T-helper 1 cell (primary cell): ENCODE data around the gene SLC16A3.
A peak's percentile ranks its signal among the peaks of the same experiment; 100 is the strongest.

Source experiments
- DNase-seq, 5 donors: peaks; one replicate each; pipeline ENCODE4 v3.0.0-alpha.2; 2012 to 2020

Gene SLC16A3

DNA sequence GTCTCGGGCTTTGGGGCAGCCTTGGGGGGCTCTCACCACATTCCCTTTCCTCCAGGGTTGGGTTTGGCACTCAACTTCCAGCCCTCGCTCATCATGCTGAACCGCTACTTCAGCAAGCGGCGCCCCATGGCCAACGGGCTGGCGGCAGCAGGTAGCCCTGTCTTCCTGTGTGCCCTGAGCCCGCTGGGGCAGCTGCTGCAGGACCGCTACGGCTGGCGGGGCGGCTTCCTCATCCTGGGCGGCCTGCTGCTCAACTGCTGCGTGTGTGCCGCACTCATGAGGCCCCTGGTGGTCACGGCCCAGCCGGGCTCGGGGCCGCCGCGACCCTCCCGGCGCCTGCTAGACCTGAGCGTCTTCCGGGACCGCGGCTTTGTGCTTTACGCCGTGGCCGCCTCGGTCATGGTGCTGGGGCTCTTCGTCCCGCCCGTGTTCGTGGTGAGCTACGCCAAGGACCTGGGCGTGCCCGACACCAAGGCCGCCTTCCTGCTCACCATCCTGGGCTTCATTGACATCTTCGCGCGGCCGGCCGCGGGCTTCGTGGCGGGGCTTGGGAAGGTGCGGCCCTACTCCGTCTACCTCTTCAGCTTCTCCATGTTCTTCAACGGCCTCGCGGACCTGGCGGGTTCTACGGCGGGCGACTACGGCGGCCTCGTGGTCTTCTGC, 8.4 kb downstream of the SLC16A3 start:
- peak in 1 of 5 donors; percentile 7 for DNase-seq

DNA sequence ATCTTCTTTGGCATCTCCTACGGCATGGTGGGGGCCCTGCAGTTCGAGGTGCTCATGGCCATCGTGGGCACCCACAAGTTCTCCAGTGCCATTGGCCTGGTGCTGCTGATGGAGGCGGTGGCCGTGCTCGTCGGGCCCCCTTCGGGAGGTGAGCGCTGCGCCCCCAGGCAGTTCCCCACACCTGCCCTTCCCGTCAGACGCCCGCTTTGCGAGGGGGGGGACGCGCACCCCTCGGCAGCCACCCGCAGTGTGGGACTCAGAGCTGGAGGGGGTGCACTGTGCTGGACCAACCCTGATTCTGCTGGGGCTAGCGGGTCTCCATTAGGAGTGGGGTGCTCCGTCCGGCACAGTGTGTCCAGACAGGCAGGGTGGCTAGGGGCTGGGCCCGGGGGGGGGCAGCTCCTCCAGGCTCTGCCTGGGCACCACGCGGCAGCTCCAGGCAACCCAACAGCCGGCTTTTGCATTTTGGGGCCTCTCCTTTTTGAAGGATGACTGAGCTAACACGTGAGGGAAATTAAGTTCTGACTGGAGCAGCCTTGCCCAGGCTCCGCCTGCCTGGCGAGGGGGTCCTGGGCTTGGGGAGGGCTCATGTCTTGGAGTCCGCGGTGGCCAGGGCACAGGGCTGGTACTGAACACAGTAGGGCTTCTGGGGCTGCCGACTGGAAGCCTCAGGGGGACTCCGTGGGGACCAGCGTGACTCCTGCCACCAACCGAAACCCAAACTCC, 9.1 kb downstream of the SLC16A3 start:
- no peak for DNase-seq

DNA sequence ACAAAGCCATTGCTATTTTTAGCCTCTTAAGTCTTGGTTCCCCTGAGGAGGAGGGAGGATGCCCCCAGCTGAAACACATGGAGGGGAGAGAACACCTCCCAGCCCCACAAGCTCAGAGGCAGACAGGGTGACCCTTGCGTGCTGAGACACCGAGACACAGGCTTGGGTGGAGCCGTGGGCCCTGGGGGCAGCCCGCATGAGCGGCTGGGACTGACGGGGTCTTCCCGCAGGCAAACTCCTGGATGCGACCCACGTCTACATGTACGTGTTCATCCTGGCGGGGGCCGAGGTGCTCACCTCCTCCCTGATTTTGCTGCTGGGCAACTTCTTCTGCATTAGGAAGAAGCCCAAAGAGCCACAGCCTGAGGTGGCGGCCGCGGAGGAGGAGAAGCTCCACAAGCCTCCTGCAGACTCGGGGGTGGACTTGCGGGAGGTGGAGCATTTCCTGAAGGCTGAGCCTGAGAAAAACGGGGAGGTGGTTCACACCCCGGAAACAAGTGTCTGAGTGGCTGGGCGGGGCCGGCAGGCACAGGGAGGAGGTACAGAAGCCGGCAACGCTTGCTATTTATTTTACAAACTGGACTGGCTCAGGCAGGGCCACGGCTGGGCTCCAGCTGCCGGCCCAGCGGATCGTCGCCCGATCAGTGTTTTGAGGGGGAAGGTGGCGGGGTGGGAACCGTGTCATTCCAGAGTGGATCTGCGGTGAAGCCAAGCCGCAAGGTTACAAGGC, 9.8 kb downstream of the SLC16A3 start:
- peak; percentile 66 to 82 (median 70) for DNase-seq

DNA sequence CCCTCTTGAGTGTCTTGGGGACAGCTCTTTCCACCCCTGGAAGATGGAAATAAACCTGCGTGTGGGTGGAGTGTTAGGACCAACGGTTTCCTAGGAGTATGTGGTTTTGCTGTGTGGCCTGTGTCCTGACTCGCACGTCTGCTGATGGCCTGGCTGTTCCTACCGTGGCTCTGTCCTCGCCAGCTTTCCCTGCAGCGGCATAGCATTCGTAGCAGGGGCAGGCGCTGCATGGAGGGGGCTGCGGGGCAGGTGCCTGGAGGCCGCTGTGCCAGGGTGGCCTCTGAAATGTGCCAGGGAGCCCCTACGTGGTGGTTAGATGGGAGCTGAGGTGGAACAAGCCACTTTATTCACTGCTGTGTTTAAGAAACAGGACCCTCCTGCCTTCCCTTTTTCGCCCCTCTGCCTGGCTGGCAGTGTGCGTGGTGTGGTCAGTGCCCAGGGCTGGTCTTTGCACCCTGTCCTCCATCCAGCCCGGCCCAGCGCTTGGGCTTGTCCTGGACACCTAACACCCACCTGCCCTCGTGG, 10.6 kb downstream of the SLC16A3 start:
- no peak for DNase-seq

DNA sequence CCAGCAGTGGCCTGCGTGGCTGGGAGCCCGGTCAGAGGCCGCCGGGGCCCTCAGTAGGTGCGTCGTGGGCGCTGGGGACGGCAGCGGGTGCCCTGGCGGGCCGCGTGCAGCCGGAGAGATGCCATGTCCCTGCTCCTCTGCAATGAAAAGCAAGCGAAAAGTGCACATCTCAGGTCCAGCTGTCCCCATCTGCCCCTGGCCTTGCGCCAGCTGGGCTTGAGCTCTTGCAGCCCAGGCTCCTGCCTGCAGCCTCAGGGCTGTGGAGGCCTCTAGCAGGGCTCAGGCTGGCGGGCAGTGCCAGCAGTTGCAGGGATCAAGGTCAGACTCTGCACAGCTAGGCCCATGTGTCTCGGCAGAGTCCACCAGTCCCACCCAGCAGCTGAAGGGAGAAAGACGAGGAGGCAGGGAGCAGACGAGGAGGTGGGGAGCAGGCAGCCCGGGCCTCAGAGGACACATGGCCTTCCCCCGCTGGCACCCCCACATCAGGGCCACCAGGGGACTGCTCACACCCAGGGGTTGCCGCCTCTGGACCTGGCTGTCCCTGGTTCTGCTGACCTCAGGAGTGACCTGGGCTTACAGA, 11.2 kb downstream of the SLC16A3 start:
- peak in 1 of 5 donors; percentile 10 for DNase-seq

DNA sequence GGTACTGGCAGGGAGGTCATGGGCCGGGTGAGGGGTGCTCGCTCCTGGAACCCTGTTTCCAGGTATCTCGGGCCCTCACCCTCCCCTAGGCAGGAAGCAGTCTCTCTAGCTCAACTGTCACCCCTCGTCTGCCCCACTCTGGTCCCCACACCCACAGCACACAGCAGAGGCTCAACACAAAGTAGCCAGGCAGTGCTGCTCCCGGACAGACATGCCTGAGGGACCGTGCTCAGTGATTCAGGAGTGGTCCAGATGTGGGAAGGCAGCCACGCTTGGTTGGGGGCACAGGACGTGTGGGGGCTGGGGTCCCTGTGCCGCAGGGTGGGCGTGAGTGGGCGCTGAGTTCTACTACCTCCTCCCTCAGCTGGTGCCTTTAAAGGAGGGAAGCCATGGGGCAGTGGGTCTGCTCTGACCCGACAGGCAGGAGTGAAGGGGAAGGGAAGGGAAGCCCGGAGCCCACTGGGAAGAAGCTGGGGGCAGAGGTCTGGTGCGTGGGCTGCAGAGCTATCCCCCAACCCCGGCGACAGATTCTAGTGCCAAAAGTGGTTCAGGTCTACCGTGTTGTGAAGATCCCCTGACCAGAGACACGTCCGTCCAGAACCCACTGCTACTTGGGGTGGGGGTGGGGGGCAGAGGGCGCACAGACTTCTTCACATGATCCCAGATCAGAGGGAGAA, 11.8 kb downstream of the SLC16A3 start:
- DNase-seq = no peak

DNA sequence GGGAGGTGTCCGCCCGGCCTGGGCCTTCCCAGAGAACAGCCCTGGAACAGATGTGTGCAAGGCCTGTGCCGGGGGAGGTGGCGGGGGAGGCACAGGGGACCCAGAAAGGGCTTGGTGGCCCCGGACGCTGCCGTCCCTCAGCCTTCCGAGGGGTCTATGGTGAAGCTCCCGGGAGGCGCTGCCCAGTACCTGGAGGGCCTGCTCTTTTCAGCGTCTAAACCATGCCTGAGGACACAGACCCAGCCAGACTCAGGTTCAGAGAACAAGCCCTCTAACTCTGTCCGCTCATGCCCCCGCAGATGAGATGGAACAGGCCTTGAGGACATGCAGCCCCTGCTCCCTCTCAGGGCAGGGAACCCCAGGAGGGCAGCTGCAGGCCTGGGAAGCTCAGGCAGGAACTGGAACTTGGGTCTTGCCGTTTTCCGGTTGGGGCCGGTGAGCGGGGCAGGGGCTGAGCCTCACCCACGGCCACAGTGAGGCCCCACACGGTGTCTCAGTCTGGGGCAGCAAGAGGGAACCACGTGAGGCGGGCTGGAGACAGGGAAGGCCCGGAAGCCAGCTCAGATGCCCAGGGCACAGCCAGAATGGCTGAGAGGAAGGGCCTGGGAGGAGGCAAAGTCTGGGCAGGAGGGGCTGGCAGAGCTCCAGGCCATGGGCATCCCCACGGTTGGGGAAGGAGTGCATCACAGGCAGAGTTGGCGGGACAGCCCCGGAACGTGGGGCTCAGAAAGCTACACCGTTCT, 12.5 kb downstream of the SLC16A3 start:
- DNase-seq = no peak

DNA sequence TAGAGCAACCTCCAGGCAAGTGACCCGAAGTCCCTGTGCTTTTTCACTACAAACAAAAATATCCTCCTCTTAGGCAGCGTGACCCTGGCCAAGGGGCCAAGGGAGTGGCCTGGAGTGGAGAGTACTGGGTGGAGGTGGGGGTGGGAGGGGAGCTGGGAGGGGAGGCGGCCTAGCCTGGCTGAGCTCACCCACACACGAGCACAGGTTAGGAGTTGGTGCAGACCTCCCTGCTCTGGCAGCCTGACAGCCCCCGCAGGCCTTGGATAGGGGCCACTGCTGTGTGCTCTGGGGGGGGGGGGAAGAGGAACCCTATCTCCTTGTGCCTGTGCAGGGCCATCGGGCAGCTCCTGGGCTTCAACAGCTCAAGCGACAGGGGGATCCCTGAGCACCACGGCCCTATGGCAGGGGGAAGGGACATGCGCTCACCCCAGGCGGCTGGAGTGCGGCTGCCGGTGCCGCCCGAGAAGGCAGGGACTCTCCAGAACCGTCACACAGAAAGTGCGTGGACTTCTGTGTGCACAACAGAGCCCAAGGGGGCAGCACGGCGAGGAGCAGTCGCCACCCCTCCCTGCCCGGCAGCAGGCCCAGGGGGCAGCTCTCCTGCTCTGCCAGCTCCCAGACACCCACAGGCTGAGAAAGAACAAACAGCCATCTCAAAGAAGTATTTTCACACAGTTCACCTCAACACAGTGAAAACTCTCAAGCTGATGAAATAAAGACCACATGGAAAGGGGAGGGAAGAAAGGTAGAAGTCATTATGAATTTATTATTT, 13.3 kb downstream of the SLC16A3 start:
- DNase-seq = no peak

DNA sequence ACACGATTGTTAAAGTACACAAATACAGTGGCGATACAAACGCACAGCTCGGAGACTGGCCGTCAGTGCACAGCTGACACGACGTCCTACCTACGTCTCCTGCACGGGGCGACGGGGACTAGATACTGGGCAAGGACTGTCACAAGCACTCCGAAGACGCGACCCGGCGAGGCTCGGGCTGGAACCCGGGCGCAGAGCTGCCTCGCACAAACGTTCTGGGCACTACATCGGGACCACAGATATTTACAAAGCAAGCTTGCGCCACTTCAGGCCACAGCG, 13.8 kb downstream of the SLC16A3 start:
- no peak for DNase-seq

DNA sequence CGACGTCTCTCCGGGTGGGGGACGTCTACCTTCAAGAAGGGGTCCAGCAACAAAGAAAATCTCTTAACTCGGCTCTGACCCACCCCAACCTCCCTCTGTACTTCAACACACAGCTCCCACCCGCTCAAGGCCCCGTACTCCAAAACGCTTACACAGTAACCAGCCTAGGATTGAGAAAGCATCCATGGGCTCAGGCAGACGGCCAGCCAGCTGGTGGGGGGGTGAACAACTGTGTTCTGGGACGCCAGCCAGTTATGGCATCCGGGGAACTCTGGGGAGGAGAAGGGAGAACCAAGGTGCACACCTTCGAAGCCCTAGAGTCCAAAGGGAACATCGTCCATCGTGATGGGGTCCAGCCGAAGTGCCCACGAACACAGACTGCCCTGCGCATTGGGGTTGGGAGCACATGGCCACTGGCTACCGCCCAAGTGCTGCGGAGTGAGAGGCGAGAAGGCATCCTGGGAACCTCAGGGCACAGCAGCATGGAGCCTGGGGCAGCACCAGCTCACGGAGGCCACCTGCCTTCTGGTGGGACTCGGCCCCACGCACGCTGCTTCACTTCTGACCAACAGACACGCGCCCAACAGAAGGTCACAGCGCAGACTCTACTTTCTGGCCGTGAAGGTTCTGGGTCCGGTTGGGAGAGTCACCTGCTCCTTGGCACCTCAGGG, 14.3 kb downstream of the SLC16A3 start:
- DNase-seq = no peak

DNA sequence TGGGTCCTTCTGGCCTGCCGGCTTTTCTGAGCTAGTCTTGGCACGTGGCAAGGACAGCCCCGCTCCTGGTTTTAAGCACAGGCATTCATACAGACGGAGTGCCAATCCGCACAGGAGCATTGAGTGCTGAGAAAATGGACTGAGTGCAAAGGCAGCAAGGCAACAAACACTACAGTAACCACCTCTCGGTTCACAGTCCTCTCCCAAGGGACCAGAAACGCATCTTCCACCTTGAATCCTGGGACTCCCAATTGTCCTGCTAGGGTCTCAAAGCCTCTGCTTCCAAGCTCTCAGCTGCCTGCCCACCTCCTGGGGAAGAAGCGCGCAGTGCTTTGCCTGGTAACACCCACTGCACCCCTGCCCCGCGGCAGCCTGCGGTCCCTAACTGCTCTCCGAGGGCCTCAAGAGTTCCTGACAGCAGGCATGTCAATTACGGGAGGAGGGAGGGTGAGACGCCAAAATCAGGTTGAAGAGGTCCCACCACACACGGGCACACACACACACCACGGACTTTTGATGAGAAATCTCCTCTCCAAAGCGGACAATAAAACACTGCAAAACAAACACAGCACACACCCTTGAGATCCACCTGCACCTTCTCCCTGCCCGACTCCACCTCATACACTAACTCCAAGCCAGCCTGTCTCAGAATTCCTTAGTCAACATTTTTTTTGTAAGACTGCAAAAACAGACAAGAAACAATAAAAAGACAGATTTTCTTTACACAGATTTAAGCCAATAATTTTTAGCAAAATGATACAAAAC, 15.0 kb downstream of the SLC16A3 start:
- no peak for DNase-seq

DNA sequence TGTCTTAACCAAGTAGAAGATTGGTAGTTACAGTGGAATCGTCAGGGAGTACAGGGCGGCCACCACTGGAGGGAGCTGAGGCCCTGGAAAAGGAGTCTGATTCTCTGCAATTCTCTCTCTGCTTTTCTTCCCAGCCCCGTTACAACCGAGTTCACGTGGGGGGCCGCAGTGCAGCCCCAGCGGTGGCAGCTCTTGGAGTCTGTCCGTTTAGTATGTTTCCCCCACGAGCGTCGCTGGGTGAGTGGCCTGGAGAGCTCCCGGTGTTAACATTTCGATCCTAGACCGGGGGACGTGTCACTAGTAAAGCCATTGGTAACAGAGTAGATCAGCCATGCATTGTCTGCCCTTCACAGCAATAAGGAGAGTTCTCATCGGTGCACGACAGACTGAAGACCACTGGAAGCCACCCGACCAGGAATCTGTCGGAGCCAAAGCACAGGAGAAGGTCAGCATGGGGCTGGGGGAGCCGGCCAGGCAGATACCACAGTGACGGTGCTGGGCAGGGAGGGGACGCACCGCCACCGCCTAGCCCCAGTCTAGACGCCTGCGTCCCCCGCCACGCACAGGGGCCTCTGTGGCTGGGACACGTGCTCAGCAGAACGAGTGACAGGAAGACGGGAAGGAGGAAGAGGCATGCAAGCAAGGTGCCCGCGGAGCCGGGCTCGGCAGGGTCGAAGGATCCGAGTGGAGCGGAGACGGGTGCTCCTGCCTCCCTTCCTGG, 15.7 kb downstream of the SLC16A3 start:
- DNase-seq = no peak

DNA sequence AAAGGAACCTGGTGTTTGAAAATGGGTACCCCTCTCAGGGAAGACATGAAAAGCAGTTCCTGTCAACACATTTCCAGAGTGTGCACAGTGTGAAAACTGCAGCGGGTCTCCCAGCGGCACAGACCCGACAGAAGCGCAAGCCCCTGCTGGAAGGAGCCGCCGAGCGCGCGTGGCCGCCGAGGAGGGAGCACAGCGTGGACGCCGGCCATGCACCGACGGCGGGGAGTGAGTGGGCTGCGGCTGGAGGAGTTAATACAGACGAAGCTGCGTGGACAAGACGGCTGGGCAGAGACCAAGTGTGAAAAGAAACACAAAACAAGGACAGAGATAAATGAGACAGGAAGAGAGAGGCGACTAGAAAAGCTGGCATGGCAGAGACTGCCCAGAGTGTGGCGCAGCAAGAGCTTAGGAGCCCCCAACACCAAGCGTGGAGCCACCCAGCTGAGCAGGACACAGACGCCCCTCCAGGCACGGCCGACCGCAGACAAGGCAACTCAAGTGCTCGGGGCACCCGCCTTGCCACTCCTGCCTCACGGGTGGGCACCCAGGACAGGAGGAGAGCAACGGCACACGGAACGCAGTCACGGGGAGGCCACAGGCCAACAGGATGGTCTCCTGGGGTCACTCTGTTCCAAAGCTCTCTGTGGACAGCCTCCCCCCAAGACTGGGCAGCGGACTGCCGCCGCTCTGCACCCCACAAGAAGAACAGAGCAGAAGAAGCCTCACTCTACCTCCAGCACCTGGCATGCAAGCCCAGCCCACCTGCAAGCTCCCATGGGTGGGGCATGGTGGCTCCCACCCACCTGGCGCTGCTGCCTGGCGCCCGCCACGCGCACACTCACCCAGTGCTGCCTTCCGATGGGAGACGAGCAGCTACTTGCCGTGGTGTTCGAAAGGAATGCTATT, 16.5 kb downstream of the SLC16A3 start:
- no peak for DNase-seq

DNA sequence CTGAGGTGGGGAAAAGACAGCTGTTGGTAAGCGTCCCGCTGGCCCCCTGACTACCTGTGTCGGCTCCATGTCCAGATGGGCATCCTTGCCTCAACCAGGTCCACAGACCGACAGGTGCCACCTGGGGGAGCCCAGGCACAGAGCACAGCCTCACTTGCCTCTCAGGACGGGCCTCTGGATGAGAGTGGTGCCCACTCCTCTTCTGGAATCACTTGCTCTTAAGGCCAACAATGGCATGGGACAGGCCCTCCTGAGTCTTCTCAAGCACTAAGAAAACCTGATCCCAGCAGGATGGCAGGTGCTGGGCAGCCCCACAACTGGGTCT, 17.2 kb downstream of the SLC16A3 start:
- no peak for DNase-seq

DNA sequence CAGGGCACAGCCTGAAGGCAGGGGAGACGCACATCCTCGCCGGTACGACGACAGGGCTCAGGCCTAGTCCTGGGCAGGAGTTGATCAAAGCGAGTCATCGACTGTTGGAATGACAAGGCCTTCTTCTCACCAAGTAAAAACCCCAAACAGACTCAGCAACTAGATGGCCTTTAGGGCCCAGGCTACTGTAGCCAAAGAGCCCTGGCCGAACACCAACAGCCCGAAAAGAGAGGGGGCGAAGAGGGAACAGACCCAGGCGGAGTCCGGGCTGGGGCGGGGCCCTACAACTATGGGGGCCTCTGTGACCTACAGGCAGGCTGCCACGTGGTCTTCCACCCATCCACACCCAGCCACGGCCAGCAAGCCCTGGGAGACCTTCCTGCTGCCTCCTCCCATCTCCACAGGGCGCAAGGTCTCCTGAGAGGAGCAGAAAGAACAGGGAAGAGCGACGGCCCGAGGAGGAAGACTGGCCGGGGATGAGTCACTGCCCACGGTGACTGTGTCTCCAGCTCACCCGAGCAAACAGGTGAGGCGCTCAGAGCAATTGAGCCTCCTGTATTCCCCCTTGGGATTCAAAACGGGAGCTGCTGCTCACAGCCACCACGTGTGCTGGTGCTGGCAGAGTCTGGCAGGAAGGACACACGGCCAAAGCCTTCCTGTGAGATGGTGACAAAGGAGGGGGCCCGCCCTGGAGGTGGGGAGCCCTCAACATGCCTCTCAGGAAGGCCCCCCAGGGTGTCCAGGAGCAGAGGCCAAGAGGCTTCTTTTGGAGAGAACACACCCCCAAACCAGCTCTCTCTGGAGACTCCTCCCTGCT, 17.7 kb downstream of the SLC16A3 start:
- DNase-seq = no peak

DNA sequence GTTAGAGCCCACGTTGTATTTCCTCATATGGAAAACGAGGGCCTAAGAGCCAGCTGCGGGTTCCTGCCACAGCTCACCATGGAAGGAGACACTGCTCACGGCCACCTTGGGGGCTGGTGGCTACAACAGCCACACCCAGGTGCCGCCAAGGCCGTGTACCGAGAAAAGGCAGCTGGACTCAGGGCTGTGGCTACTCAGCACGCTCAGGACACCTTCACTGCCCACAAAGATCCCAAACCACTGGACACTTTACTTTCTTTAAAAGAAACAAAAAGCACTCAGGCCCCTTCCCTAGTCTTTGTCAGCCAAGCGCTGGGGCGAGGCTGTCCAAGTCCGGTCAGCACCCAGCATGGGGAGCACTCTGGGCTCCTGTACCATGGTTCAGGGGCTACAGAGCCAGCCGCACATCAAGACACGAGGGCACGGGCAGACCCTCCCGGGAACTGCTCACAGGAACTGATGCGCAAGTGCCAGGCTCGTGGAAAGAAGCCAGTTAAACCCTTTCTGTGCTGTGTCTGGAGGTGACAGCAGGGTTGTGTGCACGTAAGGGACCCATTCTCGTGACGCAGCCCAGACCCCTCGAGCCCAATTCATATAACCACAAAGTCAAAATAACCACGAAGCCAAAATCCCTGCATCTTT, 18.5 kb downstream of the SLC16A3 start:
- DNase-seq = no peak
